HepG2 (cell line): ENCODE results near the gene EMILIN3. TPM values are rescaled to one million over a fixed set of nuclear protein-coding genes. Genes with fewer than 3 reads are reported as not detected.

ENCODE experiments used
- ESRRA ChIP-seq: sonication (generic); formaldehyde crosslinking; IDR thresholded peaks from 2 replicates; pipeline ENCODE4 v1.5.1; 2020; ENCODE audit warnings: mild to moderate bottlenecking, low read depth, missing genetic modification reagents
- FOSL1 ChIP-seq: sonication (generic); formaldehyde crosslinking; IDR thresholded peaks from 2 replicates; pipeline ENCODE4 v1.9.0; 2021; ENCODE audit warnings: missing genetic modification reagents, borderline replicate concordance
- MIER2 ChIP-seq: IDR thresholded peaks from 2 replicates; pipeline ENCODE4 v1.6.1; 2016; ENCODE audit warnings: missing biosample characterization, missing genetic modification reagents
- NR2C2 ChIP-seq: sonication (generic); formaldehyde crosslinking; IDR thresholded peaks from 2 replicates; pipeline ENCODE4 v1.4.0; 2020; ENCODE audit warnings: missing genetic modification reagents, mild to moderate bottlenecking, moderate library complexity, borderline replicate concordance
- NRL ChIP-seq: sonication (generic); formaldehyde crosslinking; IDR thresholded peaks from 2 replicates; pipeline ENCODE4 v1.5.0; 2020; ENCODE audit warnings: missing genetic modification reagents, mild to moderate bottlenecking, moderate library complexity, borderline replicate concordance
- SALL1 ChIP-seq: sonication (generic); formaldehyde crosslinking; IDR thresholded peaks from 2 replicates; pipeline ENCODE4 v1.8.0; 2022; ENCODE audit warnings: mild to moderate bottlenecking, missing genetic modification reagents
- SRF ChIP-seq: IDR thresholded peaks from 2 replicates; pipeline ENCODE4 v1.6.1; 2011; ENCODE audit warnings: mild to moderate bottlenecking, low read depth, low read length, moderate library complexity
- THYN1 ChIP-seq: sonication (generic); formaldehyde crosslinking; IDR thresholded peaks from 2 replicates; pipeline ENCODE4 v1.8.1; 2023; ENCODE audit warnings: low read depth, mild to moderate bottlenecking, moderate library complexity, missing genetic modification reagents, borderline replicate concordance
- ZNF17 ChIP-seq: sonication (generic); formaldehyde crosslinking; IDR thresholded peaks from 2 replicates; pipeline ENCODE4 v1.5.0; 2020; ENCODE audit warnings: mild to moderate bottlenecking, missing genetic modification reagents
- ZNF333 ChIP-seq: sonication (generic); formaldehyde crosslinking; IDR thresholded peaks from 2 replicates; pipeline ENCODE4 v1.4.0; 2020; ENCODE audit warnings: mild to moderate bottlenecking, missing genetic modification reagents, borderline replicate concordance
- ZNF431 ChIP-seq: sonication (generic); formaldehyde crosslinking; IDR thresholded peaks from 2 replicates; pipeline ENCODE4 v1.9.0; 2022; ENCODE audit warnings: missing genetic modification reagents, low read depth, mild to moderate bottlenecking, borderline replicate concordance
- polyA plus RNA-seq, 8 experiments: library from polyadenylated mRNA; depleted of rRNA in 3 of 8; stranded (reverse) in 7 of 8; unstranded in 1 of 8; fragments of >200 nt; fragmentation: Illumina TruSeq in 4 of 8; extraction: Trizol in 4 of 8; gene quantifications; 2 replicates each; pipeline versions ENCODE4 v1.2.1 to v1.2.3, GENCODE V29; 2011 to 2016; ENCODE audit warnings: low read depth in 4 of 8, missing spikeins in 1 of 8, mixed read lengths in 1 of 8; ENCODE audit not compliant: insufficient read depth in 1 of 8
- total RNA-seq, 5 experiments: library from RNA; depleted of rRNA; stranded (reverse); fragments of >200 nt; fragmentation: Illumina TruSeq; extraction: Trizol; gene quantifications; 2 replicates each; pipeline ENCODE4 v1.2.3, GENCODE V29; 2016; ENCODE audit warnings: low read depth in 1 of 5
- TF ChIP-seq, protein P1 (sequence below): sonication (generic); formaldehyde crosslinking; IDR thresholded peaks from 2 replicates; pipeline ENCODE4 v1.4.0; 2020; ENCODE audit warnings: missing genetic modification reagents
- TF ChIP-seq, protein P2 (sequence below): sonication (generic); formaldehyde crosslinking; IDR thresholded peaks from 2 replicates; pipeline ENCODE4 v1.4.0; 2020; ENCODE audit warnings: missing genetic modification reagents, low read depth, mild to moderate bottlenecking, borderline replicate concordance
- TF ChIP-seq, protein P3 (sequence below): sonication (generic); formaldehyde crosslinking; IDR thresholded peaks from 2 replicates; pipeline ENCODE4 v1.5.0; 2020; ENCODE audit warnings: mild to moderate bottlenecking, missing genetic modification reagents, borderline replicate concordance
- TF ChIP-seq, protein P4 (sequence below): sonication (generic); formaldehyde crosslinking; IDR thresholded peaks from 2 replicates; pipeline ENCODE4 v1.4.0; 2020; ENCODE audit warnings: missing genetic modification reagents
- TF ChIP-seq, protein P5 (sequence below): sonication (generic); formaldehyde crosslinking; IDR thresholded peaks from 2 replicates; pipeline ENCODE4 v1.9.0; 2022; ENCODE audit warnings: missing genetic modification reagents, mild to moderate bottlenecking, borderline replicate concordance
- TF ChIP-seq, protein P6 (sequence below): sonication (generic); formaldehyde crosslinking; IDR thresholded peaks from 2 replicates; pipeline ENCODE4 v1.8.1; 2023; ENCODE audit warnings: mild to moderate bottlenecking, missing genetic modification reagents

Gene EMILIN3
- total and polyA plus RNA-seq, 2 of the 13 experiments (the other 11 are each of a cell fraction or from before 2014, with no cell fraction given) = 0.25 to 0.29 TPM

DNA sequence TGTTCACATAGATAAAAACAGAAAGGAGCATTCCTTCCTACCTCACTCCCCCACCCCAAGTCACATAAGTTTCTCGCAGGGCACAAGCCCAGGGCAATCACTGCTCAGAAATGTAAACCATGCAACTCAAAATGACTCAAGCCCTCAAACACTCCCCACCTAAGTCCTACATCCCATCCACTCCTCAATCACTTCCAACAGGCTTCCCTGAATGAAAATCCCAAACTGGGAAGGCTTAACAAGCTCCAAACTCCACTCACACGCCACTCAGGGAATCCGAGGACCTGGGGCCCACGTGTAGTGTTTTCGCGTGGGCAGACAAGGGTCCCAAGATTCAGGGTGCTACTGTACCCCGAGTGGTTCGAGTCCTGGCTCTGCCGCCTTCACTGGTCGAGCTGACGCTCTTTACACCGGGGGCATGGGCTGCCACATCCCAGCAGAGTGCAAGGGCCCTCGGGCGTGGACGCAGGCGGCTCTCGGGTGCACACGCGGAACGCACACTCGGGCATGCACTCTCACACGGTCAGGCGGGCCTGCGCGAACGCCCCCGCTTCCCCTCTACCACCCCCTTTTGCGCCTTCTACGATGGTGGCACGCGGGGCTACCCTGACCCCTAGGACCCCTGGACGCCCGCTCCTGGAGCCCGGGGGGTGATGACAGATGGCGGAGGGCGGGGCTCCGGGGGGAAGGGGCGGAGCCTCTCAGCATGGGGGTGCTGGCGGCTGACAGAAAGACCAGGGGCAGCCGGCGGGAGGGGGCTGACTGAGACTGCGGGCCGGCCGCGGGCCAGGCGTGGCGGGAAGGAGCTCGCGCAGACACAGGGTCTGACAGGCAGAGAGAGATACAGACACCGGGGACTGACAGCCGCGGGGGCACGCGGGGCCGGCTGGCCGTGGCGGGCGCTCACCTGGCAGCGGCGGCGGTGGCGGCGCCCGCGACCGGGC is 49.7 kb downstream of the EMILIN3 start (continued):
- TF ChIP-seq, protein P1, sequence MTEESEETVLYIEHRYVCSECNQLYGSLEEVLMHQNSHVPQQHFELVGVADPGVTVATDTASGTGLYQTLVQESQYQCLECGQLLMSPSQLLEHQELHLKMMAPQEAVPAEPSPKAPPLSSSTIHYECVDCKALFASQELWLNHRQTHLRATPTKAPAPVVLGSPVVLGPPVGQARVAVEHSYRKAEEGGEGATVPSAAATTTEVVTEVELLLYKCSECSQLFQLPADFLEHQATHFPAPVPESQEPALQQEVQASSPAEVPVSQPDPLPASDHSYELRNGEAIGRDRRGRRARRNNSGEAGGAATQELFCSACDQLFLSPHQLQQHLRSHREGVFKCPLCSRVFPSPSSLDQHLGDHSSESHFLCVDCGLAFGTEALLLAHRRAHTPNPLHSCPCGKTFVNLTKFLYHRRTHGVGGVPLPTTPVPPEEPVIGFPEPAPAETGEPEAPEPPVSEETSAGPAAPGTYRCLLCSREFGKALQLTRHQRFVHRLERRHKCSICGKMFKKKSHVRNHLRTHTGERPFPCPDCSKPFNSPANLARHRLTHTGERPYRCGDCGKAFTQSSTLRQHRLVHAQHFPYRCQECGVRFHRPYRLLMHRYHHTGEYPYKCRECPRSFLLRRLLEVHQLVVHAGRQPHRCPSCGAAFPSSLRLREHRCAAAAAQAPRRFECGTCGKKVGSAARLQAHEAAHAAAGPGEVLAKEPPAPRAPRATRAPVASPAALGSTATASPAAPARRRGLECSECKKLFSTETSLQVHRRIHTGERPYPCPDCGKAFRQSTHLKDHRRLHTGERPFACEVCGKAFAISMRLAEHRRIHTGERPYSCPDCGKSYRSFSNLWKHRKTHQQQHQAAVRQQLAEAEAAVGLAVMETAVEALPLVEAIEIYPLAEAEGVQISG (CRISPR knock-in tag) = peak; percentile 46; the same call in 1 of the 2 replicates
- TF ChIP-seq, protein P2, sequence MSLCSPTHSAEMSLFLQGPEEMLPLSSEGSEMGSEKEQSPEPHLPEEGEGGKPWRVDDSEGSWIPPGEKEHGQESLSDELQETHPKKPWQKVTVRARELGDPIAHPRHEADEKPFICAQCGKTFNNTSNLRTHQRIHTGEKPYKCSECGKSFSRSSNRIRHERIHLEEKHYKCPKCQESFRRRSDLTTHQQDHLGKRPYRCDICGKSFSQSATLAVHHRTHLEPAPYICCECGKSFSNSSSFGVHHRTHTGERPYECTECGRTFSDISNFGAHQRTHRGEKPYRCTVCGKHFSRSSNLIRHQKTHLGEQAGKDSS (CRISPR knock-in tag) = 0 out of 2 replicates have a peak, but pooled peaks have one; percentile 44
- TF ChIP-seq, protein P3, sequence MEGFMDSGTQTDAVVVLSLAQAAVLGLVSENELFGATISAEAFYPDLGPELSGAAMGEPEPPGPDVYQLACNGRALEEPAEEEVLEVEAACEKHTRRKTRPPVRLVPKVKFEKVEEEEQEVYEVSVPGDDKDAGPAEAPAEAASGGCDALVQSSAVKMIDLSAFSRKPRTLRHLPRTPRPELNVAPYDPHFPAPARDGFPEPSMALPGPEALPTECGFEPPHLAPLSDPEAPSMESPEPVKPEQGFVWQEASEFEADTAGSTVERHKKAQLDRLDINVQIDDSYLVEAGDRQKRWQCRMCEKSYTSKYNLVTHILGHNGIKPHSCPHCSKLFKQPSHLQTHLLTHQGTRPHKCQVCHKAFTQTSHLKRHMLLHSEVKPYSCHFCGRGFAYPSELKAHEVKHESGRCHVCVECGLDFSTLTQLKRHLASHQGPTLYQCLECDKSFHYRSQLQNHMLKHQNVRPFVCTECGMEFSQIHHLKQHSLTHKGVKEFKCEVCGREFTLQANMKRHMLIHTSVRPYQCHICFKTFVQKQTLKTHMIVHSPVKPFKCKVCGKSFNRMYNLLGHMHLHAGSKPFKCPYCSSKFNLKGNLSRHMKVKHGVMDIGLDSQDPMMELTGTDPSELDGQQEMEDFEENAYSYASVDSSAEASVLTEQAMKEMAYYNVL (CRISPR knock-in tag) = peak; percentile 62; the same call in 1 of the 2 replicates
- TF ChIP-seq MIER2 (CRISPR knock-in tag) (no peak), ZNF333 (no peak; the same call in 1 of the 2 replicates), ZNF431 (CRISPR knock-in tag) (no peak; the same call in 1 of the 2 replicates), THYN1 (CRISPR knock-in tag) (no peak), NRL (CRISPR knock-in tag) (peak; percentile 93; the same call in 1 of the 2 replicates), ZNF17 (CRISPR knock-in tag) (no peak), FOSL1 (no peak), NR2C2 (CRISPR knock-in tag) (peak; percentile 63; the same call in 1 of the 2 replicates), ESRRA (CRISPR knock-in tag) (no peak), SALL1 (CRISPR knock-in tag) (peak; percentile 83), SRF (no peak)
- TF ChIP-seq, protein P4, sequence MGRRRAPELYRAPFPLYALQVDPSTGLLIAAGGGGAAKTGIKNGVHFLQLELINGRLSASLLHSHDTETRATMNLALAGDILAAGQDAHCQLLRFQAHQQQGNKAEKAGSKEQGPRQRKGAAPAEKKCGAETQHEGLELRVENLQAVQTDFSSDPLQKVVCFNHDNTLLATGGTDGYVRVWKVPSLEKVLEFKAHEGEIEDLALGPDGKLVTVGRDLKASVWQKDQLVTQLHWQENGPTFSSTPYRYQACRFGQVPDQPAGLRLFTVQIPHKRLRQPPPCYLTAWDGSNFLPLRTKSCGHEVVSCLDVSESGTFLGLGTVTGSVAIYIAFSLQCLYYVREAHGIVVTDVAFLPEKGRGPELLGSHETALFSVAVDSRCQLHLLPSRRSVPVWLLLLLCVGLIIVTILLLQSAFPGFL (CRISPR knock-in tag) = no peak
- TF ChIP-seq, protein P5, sequence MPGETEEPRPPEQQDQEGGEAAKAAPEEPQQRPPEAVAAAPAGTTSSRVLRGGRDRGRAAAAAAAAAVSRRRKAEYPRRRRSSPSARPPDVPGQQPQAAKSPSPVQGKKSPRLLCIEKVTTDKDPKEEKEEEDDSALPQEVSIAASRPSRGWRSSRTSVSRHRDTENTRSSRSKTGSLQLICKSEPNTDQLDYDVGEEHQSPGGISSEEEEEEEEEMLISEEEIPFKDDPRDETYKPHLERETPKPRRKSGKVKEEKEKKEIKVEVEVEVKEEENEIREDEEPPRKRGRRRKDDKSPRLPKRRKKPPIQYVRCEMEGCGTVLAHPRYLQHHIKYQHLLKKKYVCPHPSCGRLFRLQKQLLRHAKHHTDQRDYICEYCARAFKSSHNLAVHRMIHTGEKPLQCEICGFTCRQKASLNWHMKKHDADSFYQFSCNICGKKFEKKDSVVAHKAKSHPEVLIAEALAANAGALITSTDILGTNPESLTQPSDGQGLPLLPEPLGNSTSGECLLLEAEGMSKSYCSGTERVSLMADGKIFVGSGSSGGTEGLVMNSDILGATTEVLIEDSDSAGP (CRISPR knock-in tag) = peak; percentile 74
- TF ChIP-seq, protein P6, sequence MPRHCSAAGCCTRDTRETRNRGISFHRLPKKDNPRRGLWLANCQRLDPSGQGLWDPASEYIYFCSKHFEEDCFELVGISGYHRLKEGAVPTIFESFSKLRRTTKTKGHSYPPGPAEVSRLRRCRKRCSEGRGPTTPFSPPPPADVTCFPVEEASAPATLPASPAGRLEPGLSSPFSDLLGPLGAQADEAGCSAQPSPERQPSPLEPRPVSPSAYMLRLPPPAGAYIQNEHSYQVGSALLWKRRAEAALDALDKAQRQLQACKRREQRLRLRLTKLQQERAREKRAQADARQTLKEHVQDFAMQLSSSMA (CRISPR knock-in tag) = no peak; the same call in 1 of the 2 replicates
